Stimulated activated naive CD8-positive, alpha-beta T cell treated with anti-CD3 and anti-CD28 coated beads, Interleukin-15, Interleukin-2, amounts not matched to agents 100 ng/mL and 50 ng/mL, for 24 hours (primary cell): ENCODE measurements around the gene LCN6.
"Not testable (repeated sequence)": the region's sequence is repeated elsewhere in the genome, so short reads cannot be mapped to it uniquely, and the experiment has no call there.

Experiments used
- H3K27ac Mint-ChIP-seq: one replicate; pipeline ENCODE4 v1.8.0; 2021; ENCODE audit warnings: mild to moderate bottlenecking, mixed read lengths
- H3K27me3 Mint-ChIP-seq: one replicate; pipeline ENCODE4 v1.8.0; 2021; ENCODE audit warnings: mixed read lengths
- H3K36me3 Mint-ChIP-seq: one replicate; pipeline ENCODE4 v1.8.0; 2021; ENCODE audit warnings: low read depth, mixed read lengths
- H3K4me1 Mint-ChIP-seq: one replicate; pipeline ENCODE4 v1.8.0; 2021; ENCODE audit warnings: low read depth, mixed read lengths
- H3K4me3 Mint-ChIP-seq: one replicate; pipeline ENCODE4 v1.8.0; 2021; ENCODE audit warnings: mild to moderate bottlenecking, mixed read lengths
- H3K9me3 Mint-ChIP-seq: one replicate; pipeline ENCODE4 v1.8.0; 2021; ENCODE audit warnings: mixed read lengths

LCN6 gene

GRCh38 chr9:136748201-136748600, at the start of gene LCN6:
Gene LCN6, minus strand, starts transcription at chr9:136748525. Its CDS starts 42 bp downstream, at chr9:136748483.
- Mint-ChIP-seq H3K27ac (no peak within 1 kb of the TSS), H3K9me3 (peaks cover 15% of the 10 kb centered on the region), H3K27me3 (peaks cover 12% of the 10 kb centered on the region), H3K36me3 (peaks cover 11% of the 10 kb centered on the region), H3K4me3 (no peak within 1 kb of the TSS), H3K4me1 (peaks cover 22% of the 10 kb centered on the region)

- not testable (repeated sequence) for H3K9me3 Mint-ChIP-seq, H3K4me3 Mint-ChIP-seq, H3K36me3 Mint-ChIP-seq, H3K27ac Mint-ChIP-seq
- peaks cover 23% of the 10 kb centered on the region for H3K4me1 Mint-ChIP-seq
- H3K27me3 Mint-ChIP-seq: peaks cover 20% of the 10 kb centered on the region
Observed at GRCh38 chr9:136796775-136797347, 48.5 kb upstream of the LCN6 start.

- Mint-ChIP-seq H3K27ac (no peak within 1 kb of the TSS), H3K4me1 (peaks cover 24% of the 10 kb centered on the region), H3K36me3 (no peaks in the 10 kb centered on the region), H3K4me3 (no peak within 1 kb of the TSS), H3K9me3 (no peaks in the 10 kb centered on the region), H3K27me3 (peaks cover 19% of the 10 kb centered on the region)
Observed at GRCh38 chr9:136796238-136796774, 48.0 kb upstream of the LCN6 start, which contains the start of gene CCDC183. Gene CCDC183, plus strand, starts transcription at chr9:136796338. Its CDS starts 60 bp downstream, at chr9:136796398.

- no peak overlapping the region for H3K27ac Mint-ChIP-seq
- no peaks in the 10 kb centered on the region for H3K9me3 Mint-ChIP-seq
- no peak overlapping the region for H3K4me3 Mint-ChIP-seq
- no peaks in the 10 kb centered on the region for H3K36me3 Mint-ChIP-seq
- peaks cover 19% of the 10 kb centered on the region for H3K4me1 Mint-ChIP-seq
- peaks cover 6% of the 10 kb centered on the region for H3K27me3 Mint-ChIP-seq
Observed at GRCh38 chr9:136795000-136795348, 46.6 kb upstream of the LCN6 start.

GRCh38 chr9:136794281-136794999, 46.1 kb upstream of the LCN6 start:
- no peak overlapping the region for H3K27ac Mint-ChIP-seq
- no peaks in the 10 kb centered on the region for H3K9me3 Mint-ChIP-seq
- no peaks in the 10 kb centered on the region for H3K36me3 Mint-ChIP-seq
- H3K4me1 Mint-ChIP-seq: peaks cover 19% of the 10 kb centered on the region
- no peak overlapping the region for H3K4me3 Mint-ChIP-seq
- H3K27me3 Mint-ChIP-seq: peaks cover 6% of the 10 kb centered on the region

GRCh38 chr9:136793086-136793946, 45.0 kb upstream of the LCN6 start:
- Mint-ChIP-seq H3K36me3 (no peaks in the 10 kb centered on the region), H3K4me3 (no peak overlapping the region), H3K4me1 (peaks cover 26% of the 10 kb centered on the region), H3K27ac (no peak overlapping the region), H3K9me3 (no peaks in the 10 kb centered on the region), H3K27me3 (peaks cover 6% of the 10 kb centered on the region)

- Mint-ChIP-seq H3K27me3 (peaks cover 6% of the 10 kb centered on the region), H3K9me3 (no peaks in the 10 kb centered on the region), H3K27ac (peak overlapping the region; percentile 61), H3K4me1 (peaks cover 34% of the 10 kb centered on the region), H3K4me3 (peak overlapping the region; percentile 84), H3K36me3 (no peaks in the 10 kb centered on the region)
Observed at GRCh38 chr9:136792321-136793085, 44.2 kb upstream of the LCN6 start.

- Mint-ChIP-seq H3K36me3 (no peaks in the 10 kb centered on the region), H3K9me3 (no peaks in the 10 kb centered on the region), H3K4me1 (peaks cover 34% of the 10 kb centered on the region), H3K4me3 (peak overlapping the region; percentile 84), H3K27ac (peak overlapping the region; percentile 72), H3K27me3 (peaks cover 6% of the 10 kb centered on the region)
Observed at GRCh38 chr9:136791516-136792276, 43.4 kb upstream of the LCN6 start.

- Mint-ChIP-seq H3K4me1 (peaks cover 28% of the 10 kb centered on the region), H3K27ac (peak within 1 kb of the TSS; percentile 72), H3K4me3 (peak within 1 kb of the TSS; percentile 84), H3K36me3 (no peaks in the 10 kb centered on the region), H3K9me3 (no peaks in the 10 kb centered on the region), H3K27me3 (no peaks in the 10 kb centered on the region)
Observed at GRCh38 chr9:136790640-136791515, 42.6 kb upstream of the LCN6 start, which contains the start of gene TMEM141. Gene TMEM141, plus strand, starts transcription at chr9:136791344. Its CDS starts 27 bp downstream, at chr9:136791371.

GRCh38 chr9:136789523-136789937, 41.2 kb upstream of the LCN6 start:
- H3K4me3 Mint-ChIP-seq: no peak overlapping the region
- no peaks in the 10 kb centered on the region for H3K36me3 Mint-ChIP-seq
- H3K27ac Mint-ChIP-seq: no peak overlapping the region
- peaks cover 28% of the 10 kb centered on the region for H3K4me1 Mint-ChIP-seq
- H3K27me3 Mint-ChIP-seq: no peaks in the 10 kb centered on the region
- no peaks in the 10 kb centered on the region for H3K9me3 Mint-ChIP-seq

GRCh38 chr9:136788644-136789522, 40.6 kb upstream of the LCN6 start:
- H3K36me3 Mint-ChIP-seq, H3K4me3 Mint-ChIP-seq, H3K27me3 Mint-ChIP-seq, H3K27ac Mint-ChIP-seq, H3K9me3 Mint-ChIP-seq: not testable (repeated sequence)
- peaks cover 31% of the 10 kb centered on the region for H3K4me1 Mint-ChIP-seq

GRCh38 chr9:136787690-136788400, 39.5 kb upstream of the LCN6 start:
- peak overlapping the region; percentile 26 for H3K27ac Mint-ChIP-seq
- no peaks in the 10 kb centered on the region for H3K36me3 Mint-ChIP-seq
- H3K9me3 Mint-ChIP-seq: no peaks in the 10 kb centered on the region
- H3K4me3 Mint-ChIP-seq: no peak overlapping the region
- no peaks in the 10 kb centered on the region for H3K27me3 Mint-ChIP-seq
- peaks cover 34% of the 10 kb centered on the region for H3K4me1 Mint-ChIP-seq
